RWPE2 (cell line): ENCODE measurements around the gene MAMLD1.

ENCODE experiments used
- ATAC-seq: fragments of 200-7000 bp; cut with Tn5 transposase; 3 replicates; pipeline ENCODE4 v1.9.1; 2021; ENCODE audit warnings: low read depth
- DNase-seq: peaks from one replicate; pipeline ENCODE4 v3.0.0-alpha.2; 2020; ENCODE audit warnings: low spot score
- H3K27ac ChIP-seq: fragments of 450-650 bp; 2 replicates; pipeline ENCODE4 v1.5.1; 2017; ENCODE audit warnings: mild to moderate bottlenecking; ENCODE audit not compliant: poor library complexity, severe bottlenecking
- H3K27me3 ChIP-seq: fragments of 250-450 bp; sonication (Bioruptor Pico); 2 replicates; pipeline ENCODE4 v1.5.1; 2021; ENCODE audit warnings: mild to moderate bottlenecking, moderate library complexity; ENCODE audit not compliant: insufficient read depth, poor library complexity, severe bottlenecking
- H3K36me3 ChIP-seq: fragments of 250-450 bp; sonication (Bioruptor Pico); 2 replicates; pipeline ENCODE4 v1.5.1; 2020; ENCODE audit warnings: low read depth, mild to moderate bottlenecking, moderate library complexity
- H3K4me1 ChIP-seq: fragments of 250-450 bp; sonication (Bioruptor Pico); 2 replicates; pipeline ENCODE4 v1.5.1; 2021; ENCODE audit warnings: mild to moderate bottlenecking, moderate library complexity; ENCODE audit not compliant: insufficient read depth, poor library complexity, severe bottlenecking
- H3K4me3 ChIP-seq: fragments of 250-450 bp; sonication (Bioruptor Pico); 2 replicates; pipeline ENCODE4 v1.5.1; 2021; ENCODE audit warnings: mild to moderate bottlenecking, moderate library complexity; ENCODE audit not compliant: severe bottlenecking
- H3K9me3 ChIP-seq: fragments of 250-450 bp; sonication (Bioruptor Pico); 2 replicates; pipeline ENCODE4 v1.5.1; 2021; ENCODE audit warnings: mild to moderate bottlenecking, moderate library complexity; ENCODE audit not compliant: severe bottlenecking
- CTCF ChIP-seq: fragments of 450-650 bp; IDR thresholded peaks from one replicate; pipeline ENCODE4 v1.5.1; 2017; ENCODE audit warnings: mild to moderate bottlenecking, moderate library complexity; ENCODE audit not compliant: poor library complexity, severe bottlenecking

MAMLD1 gene

GRCh38 chrX:150478496-150479492, 115.7 kb downstream of the MAMLD1 start:
- no peaks in the 10 kb centered on the region for H3K27me3 ChIP-seq
- H3K4me3 ChIP-seq: no peak overlapping the region
- H3K36me3 ChIP-seq: no peaks in the 10 kb centered on the region
- no peak for ATAC-seq
- no peak for DNase-seq
- H3K27ac ChIP-seq: no peak overlapping the region
- TF ChIP-seq CTCF: no peak
- peaks cover 3% of the 10 kb centered on the region for H3K4me1 ChIP-seq
- no peaks in the 10 kb centered on the region for H3K9me3 ChIP-seq

- Histone ChIP-seq H3K27ac (no peak overlapping the region), H3K4me1 (peaks cover 3% of the 10 kb centered on the region), H3K9me3 (no peaks in the 10 kb centered on the region), H3K27me3 (no peaks in the 10 kb centered on the region), H3K4me3 (no peak overlapping the region), H3K36me3 (no peaks in the 10 kb centered on the region)
- TF ChIP-seq CTCF: no peak
- no peak for DNase-seq
- ATAC-seq: peak; percentile 94
These were observed 119.6 kb downstream of the MAMLD1 start for GRCh38 chrX:150482537-150483206.

- no peaks in the 10 kb centered on the region for H3K27me3 ChIP-seq
- no peak for ATAC-seq
- H3K4me1 ChIP-seq: peaks cover 3% of the 10 kb centered on the region
- no peaks in the 10 kb centered on the region for H3K9me3 ChIP-seq
- TF ChIP-seq CTCF: no peak
- no peak overlapping the region for H3K4me3 ChIP-seq
- DNase-seq: no peak
- H3K36me3 ChIP-seq: no peaks in the 10 kb centered on the region
- no peak overlapping the region for H3K27ac ChIP-seq
These were observed 120.4 kb downstream of the MAMLD1 start for GRCh38 chrX:150483356-150483985.

GRCh38 chrX:150486011-150486410, 122.9 kb downstream of the MAMLD1 start:
- DNase-seq (no peak), ATAC-seq (peak; percentile 59; the same call in 2 of the 3 replicates)
- no peaks in the 10 kb centered on the region for H3K27me3 ChIP-seq
- peak; percentile 26 for TF ChIP-seq CTCF
- H3K4me3 ChIP-seq: no peak overlapping the region
- no peak overlapping the region for H3K27ac ChIP-seq
- H3K4me1 ChIP-seq: peaks cover 3% of the 10 kb centered on the region
- no peaks in the 10 kb centered on the region for H3K9me3 ChIP-seq
- no peaks in the 10 kb centered on the region for H3K36me3 ChIP-seq
